BJ (cell line): ENCODE data around the gene ZNF584. TPM values are rescaled to one million over a fixed set of nuclear protein-coding genes. Genes with fewer than 3 reads are reported as not detected.

ENCODE experiments used
- CTCF ChIA-PET: fragments of 350-600 bp; formaldehyde crosslinking; extraction: SDS; loops from one replicate; lab custom pipeline; 2021; ENCODE audit warnings: antibody characterized with exemption, inconsistent platforms; lab: Yijun Ruan, JAX
- POLR2A ChIA-PET: fragments of 300-600 bp; sonication (Branson Sonifier 250); formaldehyde crosslinking; extraction: SDS; loops from one replicate; lab custom pipeline; 2021; ENCODE audit warnings: antibody characterized with exemption; lab: Charles Lee
- DNase-seq: peaks from one replicate; pipeline ENCODE4 v3.0.0-alpha.2; 2011; ENCODE audit warnings: low read depth
- H3K27me3 ChIP-seq: 2 replicates; pipeline ENCODE4 v1.6.0; 2011; ENCODE audit warnings: low read length; ENCODE audit not compliant: control insufficient read depth, insufficient read depth
- H3K36me3 ChIP-seq: 2 replicates; pipeline ENCODE4 v1.5.1; 2011; ENCODE audit warnings: low read length; ENCODE audit not compliant: control insufficient read depth, insufficient read depth
- H3K4me3 ChIP-seq: 2 replicates; pipeline ENCODE4 v1.5.1; 2011; ENCODE audit warnings: low read depth, mild to moderate bottlenecking, control low read depth, low read length
- CTCF ChIP-seq: IDR thresholded peaks from 2 replicates; pipeline ENCODE4 v1.5.1; 2011; ENCODE audit warnings: low read depth, mild to moderate bottlenecking, control low read depth, inconsistent platforms, low read length, moderate library complexity; ENCODE audit not compliant: insufficient read depth
- polyA plus RNA-seq: library from polyadenylated mRNA; depleted of rRNA; stranded (reverse); fragments of >200 nt; gene quantifications from 2 replicates; pipeline ENCODE4 v1.2.3, GENCODE V29; 2011

Gene ZNF584
- polyA plus RNA-seq, 1 experiment = 10.0 TPM

DNA sequence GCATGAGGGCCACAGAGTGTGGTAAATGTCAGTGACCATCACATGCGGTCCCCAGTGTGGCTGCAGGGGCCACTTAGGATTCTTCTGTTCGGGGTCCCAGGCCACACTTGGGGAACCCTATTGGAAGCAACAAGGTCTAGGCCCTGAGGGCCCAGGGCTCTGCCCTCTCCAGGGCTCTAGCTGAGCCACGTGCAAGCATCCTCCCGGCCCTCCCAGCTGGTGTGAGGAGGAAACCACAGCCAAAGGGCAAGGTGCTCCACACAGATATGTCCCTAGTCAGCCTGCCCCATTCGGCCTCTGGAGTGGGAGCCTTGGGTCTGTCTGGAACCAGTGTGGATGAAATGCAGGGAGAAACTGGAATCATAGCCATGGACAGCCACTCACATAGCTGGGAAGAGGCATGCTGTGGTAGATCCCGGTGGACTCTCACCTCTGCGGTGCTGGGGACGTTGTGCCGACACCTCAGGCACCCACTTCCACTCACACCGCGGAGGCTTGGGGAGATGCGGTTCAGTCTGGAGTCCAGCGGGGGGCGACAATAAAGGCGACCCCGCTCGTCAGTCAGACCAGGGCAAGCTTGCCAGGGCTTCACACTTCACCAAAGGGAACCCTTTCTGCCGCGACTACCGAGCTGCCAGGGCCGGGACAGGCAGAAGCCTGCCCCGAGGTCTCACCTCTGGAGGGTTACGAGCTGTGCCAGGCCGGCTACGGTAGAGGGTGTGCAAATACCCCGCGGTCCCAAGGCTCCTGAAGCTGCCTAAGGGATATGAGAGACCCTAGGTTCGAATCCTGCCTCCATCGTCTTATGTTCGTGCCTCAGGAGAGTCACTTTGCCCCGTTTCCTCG, 41.6 kb upstream of the ZNF584 start:
- no peak overlapping the region for H3K4me3 ChIP-seq

DNA sequence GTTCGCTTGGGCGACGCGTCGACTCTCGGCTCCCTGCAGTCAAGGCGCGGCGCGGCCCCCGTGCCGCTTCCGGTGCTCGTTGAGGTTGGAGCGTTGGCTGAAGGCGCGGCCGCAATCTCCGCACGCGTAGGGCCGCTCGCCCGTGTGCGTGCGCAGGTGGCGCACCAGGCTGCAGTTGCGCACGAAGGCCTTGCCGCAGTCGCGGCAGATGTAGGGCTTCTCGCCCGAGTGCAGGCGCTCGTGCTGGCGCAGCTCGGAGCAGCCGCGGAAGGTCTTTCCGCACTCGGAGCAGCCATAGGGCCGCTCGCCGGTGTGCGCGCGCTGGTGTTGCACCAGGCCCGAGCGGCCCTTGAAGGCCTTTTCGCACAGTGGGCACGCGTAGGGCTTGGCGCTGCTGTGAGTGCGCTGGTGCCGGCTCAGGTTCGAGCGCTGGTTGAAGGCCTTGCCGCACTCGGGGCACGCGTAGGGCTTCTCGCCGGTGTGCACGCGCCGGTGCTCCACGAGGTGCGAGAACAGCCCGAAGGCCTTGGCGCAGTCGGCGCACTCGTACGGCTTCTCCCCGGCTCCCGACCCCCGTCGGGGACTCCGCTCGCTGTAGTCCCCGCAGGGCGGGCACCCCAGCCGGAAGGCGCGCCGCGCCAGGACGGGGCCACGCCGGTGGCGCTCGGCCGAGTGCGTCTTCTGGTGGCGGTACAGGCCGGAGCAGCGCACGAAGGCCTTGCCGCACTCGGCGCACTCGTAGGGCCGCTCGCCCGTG, 40.6 kb upstream of the ZNF584 start:
- no peaks in the 10 kb centered on the region for H3K27me3 ChIP-seq
- POLR2A ChIA-PET = no interaction called here
- DNase-seq = no peak
- H3K36me3 ChIP-seq = no peaks in the 10 kb centered on the region
- TF ChIP-seq CTCF = no peak
- no peak overlapping the region for H3K4me3 ChIP-seq
- CTCF ChIA-PET = no interaction called here

More for the DNA sequence above, 41.6 kb upstream of the ZNF584 start:
- no peak for DNase-seq
- CTCF ChIA-PET = interaction anchor here (1.7 kb wide), 1 partner anchor 9 kb away, joined by 4 read pairs; no protein-coding TSS in a partner anchor
- Histone ChIP-seq H3K27me3 (no peaks in the 10 kb centered on the region), H3K36me3 (no peaks in the 10 kb centered on the region)
- POLR2A ChIA-PET = no interaction called here
- no peak for TF ChIP-seq CTCF

DNA sequence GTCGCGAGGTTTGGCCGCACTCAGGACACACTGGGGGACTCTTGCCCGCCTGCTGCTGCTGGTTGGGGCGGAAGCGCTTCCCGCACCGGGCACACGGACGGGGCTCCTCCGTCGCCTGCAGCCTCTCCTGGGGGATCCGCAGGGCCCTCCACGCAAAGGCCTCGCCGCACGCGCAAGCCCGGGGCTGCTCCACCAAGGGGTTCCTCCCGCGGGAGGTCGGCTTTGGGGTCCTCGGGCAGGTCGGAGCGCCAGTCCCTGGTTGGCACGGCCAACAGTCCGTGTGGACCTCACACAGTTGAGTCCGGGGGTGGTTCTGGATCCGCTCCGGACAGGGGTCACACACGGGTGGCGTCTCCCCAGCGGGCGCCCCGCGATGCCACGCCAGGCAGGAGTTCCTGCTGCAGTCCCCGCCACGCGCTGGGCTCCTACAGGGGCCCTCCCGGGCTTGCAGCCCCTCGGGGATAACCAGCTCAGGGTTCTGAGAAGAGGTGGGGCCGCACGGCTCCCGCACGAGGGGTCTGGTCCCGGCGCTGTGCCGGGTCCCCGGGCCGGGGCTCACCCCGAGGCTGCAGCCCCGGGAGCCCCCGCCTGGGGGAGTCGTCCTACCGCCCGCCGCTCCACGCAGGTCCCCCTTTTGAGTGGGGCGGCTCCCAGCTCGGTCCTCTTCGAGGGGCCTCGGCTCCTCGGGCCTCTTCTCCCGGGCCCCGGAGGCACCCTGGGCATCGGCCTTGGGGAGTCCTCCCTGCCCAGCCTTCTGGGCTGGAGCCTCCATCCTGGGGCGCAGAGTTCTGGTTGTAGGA, 39.7 kb upstream of the ZNF584 start:
- no peak for TF ChIP-seq CTCF
- Histone ChIP-seq H3K36me3 (no peaks in the 10 kb centered on the region), H3K4me3 (no peak overlapping the region), H3K27me3 (no peaks in the 10 kb centered on the region)
- ChIA-PET POLR2A (no interaction called here), CTCF (no interaction called here)
- no peak for DNase-seq

DNA sequence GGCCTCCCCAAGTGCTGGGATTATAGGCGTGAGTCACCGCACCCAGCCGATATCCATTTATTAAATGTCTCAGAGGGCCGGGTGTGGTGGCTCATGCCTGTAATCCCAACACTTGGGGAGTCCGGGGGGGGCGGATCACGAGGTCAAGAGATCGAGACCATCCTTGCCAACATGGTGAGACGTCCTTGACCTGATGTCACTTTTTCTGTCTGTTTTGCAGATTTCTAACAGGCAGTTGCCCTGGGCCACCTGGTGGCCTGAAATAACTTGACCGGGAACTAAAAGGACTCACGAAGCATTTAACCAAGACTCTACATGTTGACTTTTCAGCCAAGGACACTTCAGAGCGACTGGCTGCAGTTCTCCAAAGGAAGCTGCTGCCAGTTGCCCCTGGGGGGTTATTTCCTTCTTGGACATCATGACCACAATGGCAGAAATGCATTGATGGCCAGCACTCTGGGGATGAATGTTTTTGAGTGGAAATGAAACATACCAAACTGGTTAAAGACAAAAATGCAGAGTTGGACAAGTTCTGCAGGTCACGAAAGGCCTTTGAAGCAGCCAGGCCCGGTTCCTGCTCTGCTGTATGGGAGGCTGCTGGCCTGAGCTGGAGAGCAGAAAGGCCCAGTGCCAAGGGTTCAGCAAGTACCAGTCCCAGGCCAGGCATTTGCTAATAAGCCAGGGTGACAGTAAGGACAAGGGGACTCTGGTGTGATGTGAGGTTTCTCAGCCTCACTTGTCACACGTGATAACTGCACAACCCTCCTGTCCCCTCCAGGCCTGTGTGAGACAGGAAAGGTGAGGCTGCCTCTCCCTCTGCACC, 35.9 kb upstream of the ZNF584 start:
- H3K36me3 ChIP-seq = no peaks in the 10 kb centered on the region
- no peaks in the 10 kb centered on the region for H3K27me3 ChIP-seq
- TF ChIP-seq CTCF = no peak
- H3K4me3 ChIP-seq = no peak overlapping the region
- ChIA-PET POLR2A (no interaction called here), CTCF (no interaction called here)
- DNase-seq = no peak
